Smooth muscle cell (in vitro differentiated cells): Measurements from ENCODE around the gene DHCR24. TPM values are rescaled to one million over a fixed set of nuclear protein-coding genes. Genes with fewer than 3 reads are reported as not detected.

Experiments
- DNase-seq: peaks from one replicate; lab custom pipeline; 2025; ENCODE audit not compliant: unreplicated experiment; lab: John Stamatoyannopoulos, UW
- H2AFZ ChIP-seq: fragments of 200-600 bp; sonication (generic); 2 replicates; pipeline ENCODE4 v1.6.0; 2016; ENCODE audit warnings: antibody characterized with exemption, low read depth, mild to moderate bottlenecking
- H3F3A ChIP-seq: fragments of 200-600 bp; sonication (generic); 2 replicates; pipeline ENCODE4 v1.6.0; 2017; ENCODE audit warnings: antibody characterized with exemption, low read depth
- H3K27ac ChIP-seq: fragments of 200-600 bp; sonication (generic); 2 replicates; pipeline ENCODE4 v1.5.1; 2016; ENCODE audit warnings: low read depth, mild to moderate bottlenecking
- H3K27me3 ChIP-seq: fragments of 200-600 bp; sonication (generic); 2 replicates; pipeline ENCODE4 v1.6.1; 2016; ENCODE audit warnings: low read depth, mild to moderate bottlenecking
- H3K36me3 ChIP-seq: fragments of 200-600 bp; sonication (generic); 2 replicates; pipeline ENCODE4 v1.5.1; 2016; ENCODE audit warnings: low read depth
- H3K4me1 ChIP-seq: fragments of 200-600 bp; sonication (generic); 2 replicates; pipeline ENCODE4 v1.5.1; 2016; ENCODE audit warnings: low read depth
- H3K4me2 ChIP-seq: fragments of 200-600 bp; sonication (generic); 2 replicates; pipeline ENCODE4 v1.6.0; 2016; ENCODE audit warnings: mild to moderate bottlenecking
- H3K4me3 ChIP-seq: fragments of 200-600 bp; sonication (generic); 2 replicates; pipeline ENCODE4 v1.5.1; 2016; ENCODE audit warnings: mild to moderate bottlenecking
- H3K79me2 ChIP-seq: fragments of 200-600 bp; sonication (generic); 2 replicates; pipeline ENCODE4 v1.6.0; 2016; ENCODE audit warnings: low read depth, mild to moderate bottlenecking
- H3K9ac ChIP-seq: fragments of 200-600 bp; sonication (generic); 2 replicates; pipeline ENCODE4 v1.6.0; 2016; ENCODE audit warnings: low read depth
- H3K9me3 ChIP-seq: fragments of 200-600 bp; sonication (generic); replicated peaks from 2 replicates; pipeline ENCODE4 v1.5.1; 2016; ENCODE audit warnings: low read depth
- H4K20me1 ChIP-seq: fragments of 200-600 bp; sonication (generic); 2 replicates; pipeline ENCODE4 v1.6.0; 2016; ENCODE audit warnings: low read depth
- CTCF ChIP-seq: fragments of 200-600 bp; sonication (generic); IDR thresholded peaks from 2 replicates; pipeline ENCODE4 v1.5.1; 2017; ENCODE audit warnings: borderline replicate concordance, mild to moderate bottlenecking, antibody characterized with exemption; ENCODE audit not compliant: insufficient read depth, poor library complexity, severe bottlenecking
- WGBS: methylation state at CpG from one replicate; pipeline ENCODE4 v1.1.7; 2016; ENCODE audit warnings: low lambda C conversion rate; 5-methylcytosine and 5-hydroxymethylcytosine counted together
- polyA plus RNA-seq: library from polyadenylated mRNA; unstranded; fragments of >200 nt; fragmentation: Nextera tagmentation; extraction: Ambion mirVana; gene quantifications from 2 replicates; pipeline ENCODE4 v1.2.1, GENCODE V29; 2016
- total RNA-seq: library from RNA; depleted of rRNA; stranded (reverse); fragments of >200 nt; gene quantifications from 2 replicates; pipeline ENCODE4 v1.2.3, GENCODE V29; 2014

DHCR24 gene
- total and polyA plus RNA-seq, 2 experiments from 2014 or later = 47.2 to 64.2 TPM

- H3K36me3 ChIP-seq = no peaks in the 10 kb centered on the region
- no peak overlapping the region for H3K4me2 ChIP-seq
- TF ChIP-seq CTCF = no peak
- no peak for DNase-seq
- H3K27ac ChIP-seq = no peak overlapping the region
- no peaks in the 10 kb centered on the region for H3F3A ChIP-seq
- no peak overlapping the region for H3K4me3 ChIP-seq
- no peak overlapping the region for H2AFZ ChIP-seq
- H3K79me2 ChIP-seq = no peaks in the 10 kb centered on the region
- no peaks in the 10 kb centered on the region for H3K9me3 ChIP-seq
- H3K27me3 ChIP-seq = peaks cover 4% of the 10 kb centered on the region
- no peaks in the 10 kb centered on the region for H3K4me1 ChIP-seq
- 91% methylated on average over 5 of the region's 5 CpGs for WGBS
- no peaks in the 10 kb centered on the region for H4K20me1 ChIP-seq
- no peak overlapping the region for H3K9ac ChIP-seq
Observed at GRCh38 chr1:54838565-54839180, 48.3 kb downstream of the DHCR24 start.

GRCh38 chr1:54837002-54837853, 49.8 kb downstream of the DHCR24 start:
- WGBS = 88% methylated on average over 6 of the region's 6 CpGs
- Histone ChIP-seq H3K4me1 (no peaks in the 10 kb centered on the region), H3K4me3 (no peak overlapping the region), H3K36me3 (no peaks in the 10 kb centered on the region), H3K79me2 (no peaks in the 10 kb centered on the region), H4K20me1 (no peaks in the 10 kb centered on the region), H3K9ac (no peak overlapping the region), H3K9me3 (no peaks in the 10 kb centered on the region), H3K27ac (no peak overlapping the region), H2AFZ (no peak overlapping the region), H3K4me2 (no peak overlapping the region), H3F3A (no peaks in the 10 kb centered on the region), H3K27me3 (peaks cover 4% of the 10 kb centered on the region)
- no peak for DNase-seq
- no peak for TF ChIP-seq CTCF

DNA sequence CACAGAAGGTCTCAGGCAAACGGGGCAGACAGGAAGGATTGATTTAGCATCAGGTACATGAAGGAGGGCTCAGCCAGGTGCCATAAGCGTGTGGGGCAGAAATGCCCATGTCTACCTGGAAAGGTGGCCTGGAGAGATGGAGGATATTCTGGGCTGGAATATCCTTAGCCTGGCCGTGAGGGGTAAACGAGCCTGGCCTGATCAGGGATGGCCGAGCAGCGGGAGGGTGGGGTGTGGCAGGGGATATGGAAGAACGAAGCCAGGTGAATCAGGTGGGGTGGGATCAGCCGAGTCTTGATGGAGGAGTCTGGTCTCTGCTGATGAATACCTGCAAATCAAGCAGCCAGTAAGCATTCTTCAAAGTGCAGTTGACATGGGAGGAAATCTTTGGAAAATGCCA, 50.4 kb downstream of the DHCR24 start:
- Histone ChIP-seq H3K79me2 (no peaks in the 10 kb centered on the region), H3K4me3 (no peak overlapping the region), H4K20me1 (no peaks in the 10 kb centered on the region), H3K27ac (no peak overlapping the region), H3K9me3 (peaks cover 3% of the 10 kb centered on the region), H2AFZ (no peak overlapping the region), H3K36me3 (no peaks in the 10 kb centered on the region), H3K4me2 (no peak overlapping the region), H3K4me1 (no peaks in the 10 kb centered on the region), H3F3A (no peaks in the 10 kb centered on the region), H3K9ac (no peak overlapping the region), H3K27me3 (peaks cover 4% of the 10 kb centered on the region)
- no peak for DNase-seq
- WGBS = 88% methylated on average over 8 of the region's 8 CpGs
- no peak for TF ChIP-seq CTCF

GRCh38 chr1:54835970-54836369, 51.0 kb downstream of the DHCR24 start:
- peaks cover 4% of the 10 kb centered on the region for H3K27me3 ChIP-seq
- no peak for TF ChIP-seq CTCF
- no peak for DNase-seq
- H3K9me3 ChIP-seq = peaks cover 8% of the 10 kb centered on the region
- no peak overlapping the region for H3K4me2 ChIP-seq
- H3K4me1 ChIP-seq = no peaks in the 10 kb centered on the region
- H3K4me3 ChIP-seq = no peak overlapping the region
- no peak overlapping the region for H3K9ac ChIP-seq
- 76% methylated on average over 2 of the region's 5 CpGs for WGBS
- H3K27ac ChIP-seq = no peak overlapping the region
- no peaks in the 10 kb centered on the region for H4K20me1 ChIP-seq
- no peaks in the 10 kb centered on the region for H3F3A ChIP-seq
- H3K79me2 ChIP-seq = no peaks in the 10 kb centered on the region
- H2AFZ ChIP-seq = no peak overlapping the region
- H3K36me3 ChIP-seq = no peaks in the 10 kb centered on the region
